ENCODE data around the gene GPSM1. TPM values are rescaled to one million over a fixed set of nuclear protein-coding genes. Genes with fewer than 3 reads are reported as not detected.

The GPSM1 gene
- total RNA-seq, 1 donor from 2014 or later, result 19.2 TPM

DNA sequence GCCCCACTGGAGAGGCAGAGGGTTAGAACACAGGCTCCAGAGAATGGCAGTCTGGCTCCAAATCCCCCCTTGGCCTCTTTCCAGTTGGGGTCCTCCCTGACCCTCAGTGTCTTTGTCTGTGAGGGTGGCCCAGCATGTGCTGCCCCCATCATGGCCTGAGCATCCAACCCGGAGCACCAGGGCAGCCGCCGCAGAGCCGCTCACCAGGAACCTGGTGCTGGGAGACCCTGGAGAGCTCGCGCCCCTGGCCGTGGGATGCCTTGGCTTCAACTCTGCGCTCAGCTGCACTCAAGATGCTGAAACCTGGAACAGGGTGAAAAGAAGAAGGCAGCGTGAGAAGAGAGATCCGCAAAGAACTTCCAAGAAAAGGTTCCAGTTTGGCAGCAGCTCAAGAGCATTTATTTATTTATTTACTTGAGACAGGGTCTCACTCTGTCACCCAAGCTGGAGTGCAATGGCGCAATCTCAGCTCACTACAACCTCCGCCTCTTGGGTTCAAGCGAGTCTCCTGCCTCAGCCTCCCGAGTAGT, 27.3 kb upstream of the GPSM1 start:
- DNase-seq (no peak), ATAC-seq (no peak)
- no peaks in the 10 kb centered on the region for H3K9me3 ChIP-seq
- no peak overlapping the region for H3K4me3 ChIP-seq
- TF ChIP-seq, protein P1, sequence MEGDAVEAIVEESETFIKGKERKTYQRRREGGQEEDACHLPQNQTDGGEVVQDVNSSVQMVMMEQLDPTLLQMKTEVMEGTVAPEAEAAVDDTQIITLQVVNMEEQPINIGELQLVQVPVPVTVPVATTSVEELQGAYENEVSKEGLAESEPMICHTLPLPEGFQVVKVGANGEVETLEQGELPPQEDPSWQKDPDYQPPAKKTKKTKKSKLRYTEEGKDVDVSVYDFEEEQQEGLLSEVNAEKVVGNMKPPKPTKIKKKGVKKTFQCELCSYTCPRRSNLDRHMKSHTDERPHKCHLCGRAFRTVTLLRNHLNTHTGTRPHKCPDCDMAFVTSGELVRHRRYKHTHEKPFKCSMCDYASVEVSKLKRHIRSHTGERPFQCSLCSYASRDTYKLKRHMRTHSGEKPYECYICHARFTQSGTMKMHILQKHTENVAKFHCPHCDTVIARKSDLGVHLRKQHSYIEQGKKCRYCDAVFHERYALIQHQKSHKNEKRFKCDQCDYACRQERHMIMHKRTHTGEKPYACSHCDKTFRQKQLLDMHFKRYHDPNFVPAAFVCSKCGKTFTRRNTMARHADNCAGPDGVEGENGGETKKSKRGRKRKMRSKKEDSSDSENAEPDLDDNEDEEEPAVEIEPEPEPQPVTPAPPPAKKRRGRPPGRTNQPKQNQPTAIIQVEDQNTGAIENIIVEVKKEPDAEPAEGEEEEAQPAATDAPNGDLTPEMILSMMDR (IDR thresholded peaks at IDR 0.05), result no peak
- intact Hi-C loops (cut with DNase I), result no loop called here
- H3K4me1 ChIP-seq, result no peaks in the 10 kb centered on the region
- no peaks in the 10 kb centered on the region for H3K36me3 ChIP-seq
- H3K27me3 ChIP-seq (ENCODE audit: low read depth), result peaks cover 13% of the 10 kb centered on the region
- H3K27ac ChIP-seq, result no peak overlapping the region

DNA sequence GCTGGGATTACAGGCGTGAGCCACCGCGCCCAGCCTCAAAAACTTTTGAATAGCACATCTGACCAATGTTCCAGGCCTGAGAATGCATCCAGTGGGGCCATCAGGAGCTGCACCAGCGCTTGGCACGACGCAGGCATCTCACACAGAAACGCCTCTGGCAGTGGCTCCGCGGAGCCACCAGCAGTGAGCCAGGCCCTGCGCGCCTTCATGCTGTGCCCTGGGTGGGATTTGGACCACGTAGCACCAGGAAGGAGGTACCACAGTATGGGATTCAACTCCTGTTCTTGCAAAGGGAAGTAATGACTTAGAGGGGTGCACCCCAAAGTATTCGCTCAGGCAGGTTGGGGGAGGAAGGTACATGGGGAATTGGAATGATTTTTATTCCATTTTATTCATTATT, 26.5 kb upstream of the GPSM1 start:
- Histone ChIP-seq H3K9me3 (no peaks in the 10 kb centered on the region), H3K4me1 (no peaks in the 10 kb centered on the region), H3K27me3 (ENCODE audit: low read depth) (peaks cover 17% of the 10 kb centered on the region), H3K36me3 (no peaks in the 10 kb centered on the region), H3K27ac (no peak overlapping the region), H3K4me3 (no peak overlapping the region)
- ATAC-seq (no peak), DNase-seq (no peak)
- TF ChIP-seq, protein P1 (IDR thresholded peaks at IDR 0.05), result no peak
- intact Hi-C loops (cut with DNase I), result no loop called here

DNA sequence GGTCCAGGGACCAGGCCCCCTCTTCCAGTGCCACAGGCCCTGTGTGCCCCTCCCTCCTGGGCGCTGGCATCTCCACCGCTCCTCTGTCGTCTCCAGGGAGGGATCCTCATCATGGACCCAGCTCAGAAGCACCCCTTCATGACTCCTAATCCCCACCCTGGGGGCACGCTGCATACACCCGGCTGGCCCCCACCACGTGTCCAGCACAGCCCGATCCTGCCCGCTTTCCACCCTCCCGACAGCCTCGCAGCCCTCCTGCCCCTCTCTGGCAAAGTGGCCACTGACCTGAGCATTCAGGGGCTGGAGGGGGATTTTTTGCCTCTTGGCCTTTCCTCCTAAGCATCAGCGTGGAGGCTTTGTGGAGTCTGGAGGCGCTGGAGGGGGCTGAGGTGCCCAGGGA, 24.8 kb upstream of the GPSM1 start:
- DNase-seq, result no peak
- Histone ChIP-seq H3K27me3 (ENCODE audit: low read depth) (peaks cover 11% of the 10 kb centered on the region), H3K4me3 (no peak overlapping the region), H3K9me3 (no peaks in the 10 kb centered on the region), H3K36me3 (no peaks in the 10 kb centered on the region), H3K27ac (no peak overlapping the region), H3K4me1 (no peaks in the 10 kb centered on the region)
- ATAC-seq, result no peak
- TF ChIP-seq, protein P1 (IDR thresholded peaks at IDR 0.05), result no peak
- intact Hi-C loops (cut with DNase I), result no loop called here

DNA sequence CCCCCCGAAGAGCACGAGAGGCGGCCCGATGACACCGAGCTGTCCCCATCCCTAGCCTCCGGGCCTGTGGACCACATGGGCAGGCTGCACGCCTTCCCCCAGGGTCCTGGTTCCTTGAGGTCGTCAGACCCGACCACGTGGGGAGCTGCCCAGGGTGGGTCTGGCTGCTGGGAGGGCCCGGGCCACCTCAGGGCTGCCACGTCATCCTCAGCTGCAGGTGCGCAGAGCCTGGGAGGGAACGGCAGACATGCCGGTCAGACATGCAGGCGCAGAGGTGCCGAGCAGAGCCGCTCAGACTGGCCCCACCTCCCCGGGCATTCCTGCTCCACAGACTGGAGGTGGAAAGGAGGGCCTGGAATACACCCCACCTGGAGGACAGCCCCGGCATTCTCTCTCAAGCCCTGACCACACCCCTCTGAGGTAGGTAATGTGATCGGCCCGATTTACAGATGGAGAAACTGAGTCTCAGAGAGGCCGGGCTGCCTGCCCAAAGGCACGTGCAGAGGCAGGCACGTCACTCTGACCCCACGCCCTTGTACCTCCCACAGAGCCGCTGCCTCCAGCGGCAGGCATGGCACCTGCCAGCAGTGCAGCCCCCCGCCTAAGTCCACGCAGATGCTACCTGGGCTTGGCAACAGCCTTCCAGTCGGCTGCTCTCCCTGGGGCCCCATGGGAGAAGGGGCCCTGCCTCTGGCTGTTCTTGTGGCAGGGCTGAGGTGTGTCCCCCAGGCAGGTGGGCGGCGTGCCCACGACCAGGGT, 24.1 kb upstream of the GPSM1 start:
- no peak overlapping the region for H3K4me3 ChIP-seq
- peaks cover 11% of the 10 kb centered on the region for H3K27me3 ChIP-seq (ENCODE audit: low read depth)
- H3K4me1 ChIP-seq, result no peaks in the 10 kb centered on the region
- no peak for DNase-seq
- no peak overlapping the region for H3K27ac ChIP-seq
- no peaks in the 10 kb centered on the region for H3K36me3 ChIP-seq
- TF ChIP-seq, protein P1 (IDR thresholded peaks at IDR 0.05), result no peak
- intact Hi-C loops (cut with DNase I), result no loop called here
- H3K9me3 ChIP-seq, result no peaks in the 10 kb centered on the region
- no peak for ATAC-seq

DNA sequence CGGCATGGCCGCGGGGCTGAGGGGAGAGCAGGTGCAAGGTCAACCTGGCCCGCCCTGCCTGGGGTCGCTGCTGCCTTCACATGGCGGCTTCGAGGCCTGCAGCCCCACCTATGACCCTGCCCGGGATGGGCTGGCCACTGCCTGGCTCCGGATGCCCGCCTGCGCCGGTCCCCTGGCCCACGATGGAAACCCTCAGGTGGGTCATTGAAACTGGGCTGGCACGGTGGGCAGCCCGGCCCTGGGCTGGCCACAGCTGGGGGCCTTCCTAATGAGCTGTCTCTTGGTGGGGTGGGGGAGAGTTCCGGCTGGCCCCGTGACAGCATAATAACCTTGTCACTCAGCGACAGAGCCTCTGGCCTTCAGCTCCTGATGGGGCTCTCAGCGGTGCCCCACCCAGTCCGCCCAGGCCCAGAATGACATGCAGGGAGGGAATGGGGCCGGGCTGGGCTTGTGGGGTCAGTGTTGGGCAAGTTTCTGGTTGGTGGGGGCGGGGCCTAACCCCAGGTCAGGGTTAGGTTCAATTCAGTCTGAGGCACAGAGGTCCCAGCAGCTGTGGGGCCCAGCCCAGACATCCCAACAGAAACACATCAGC, 23.4 kb upstream of the GPSM1 start, which contains the start of gene CCDC187:
CCDC187 (minus strand) TSS at position 270 of the 592 bp plus-strand sequence; CDS start at position 6, 264 bp downstream.
- H3K4me3 ChIP-seq, result no peak within 1 kb of the TSS
- TF ChIP-seq, protein P1 (IDR thresholded peaks at IDR 0.05), result no peak
- H3K27ac ChIP-seq, result no peak within 1 kb of the TSS
- no peak for ATAC-seq
- H3K9me3 ChIP-seq, result no peaks in the 10 kb centered on the region
- DNase-seq, result no peak
- H3K4me1 ChIP-seq, result no peaks in the 10 kb centered on the region
- H3K27me3 ChIP-seq (ENCODE audit: low read depth), result peaks cover 11% of the 10 kb centered on the region
- intact Hi-C loops (cut with DNase I), result no loop called here
- H3K36me3 ChIP-seq, result no peaks in the 10 kb centered on the region

All from lower lobe of right lung (tissue), 2 donors.